Astrocyte (in vitro differentiated cells and primary cell): ENCODE data around the gene UGT1A8.

ENCODE experiments used
- EZH2 ChIP-seq: IDR thresholded peaks from 2 replicates; pipeline ENCODE4 v1.6.1; 2012; ENCODE audit warnings: mild to moderate bottlenecking, low read length, inconsistent platforms; ENCODE audit not compliant: insufficient read depth
- TF ChIP-seq, protein P1 (sequence below): IDR thresholded peaks from 2 replicates; pipeline ENCODE4 v1.5.1; 2011; ENCODE audit warnings: low read depth, mild to moderate bottlenecking, inconsistent platforms, low read length, moderate library complexity; ENCODE audit not compliant: insufficient read depth

GRCh38 chr2:233655043-233655442 is 37.6 kb downstream of the UGT1A8 start:
- TF ChIP-seq EZH2, result no peak
- TF ChIP-seq, protein P1, sequence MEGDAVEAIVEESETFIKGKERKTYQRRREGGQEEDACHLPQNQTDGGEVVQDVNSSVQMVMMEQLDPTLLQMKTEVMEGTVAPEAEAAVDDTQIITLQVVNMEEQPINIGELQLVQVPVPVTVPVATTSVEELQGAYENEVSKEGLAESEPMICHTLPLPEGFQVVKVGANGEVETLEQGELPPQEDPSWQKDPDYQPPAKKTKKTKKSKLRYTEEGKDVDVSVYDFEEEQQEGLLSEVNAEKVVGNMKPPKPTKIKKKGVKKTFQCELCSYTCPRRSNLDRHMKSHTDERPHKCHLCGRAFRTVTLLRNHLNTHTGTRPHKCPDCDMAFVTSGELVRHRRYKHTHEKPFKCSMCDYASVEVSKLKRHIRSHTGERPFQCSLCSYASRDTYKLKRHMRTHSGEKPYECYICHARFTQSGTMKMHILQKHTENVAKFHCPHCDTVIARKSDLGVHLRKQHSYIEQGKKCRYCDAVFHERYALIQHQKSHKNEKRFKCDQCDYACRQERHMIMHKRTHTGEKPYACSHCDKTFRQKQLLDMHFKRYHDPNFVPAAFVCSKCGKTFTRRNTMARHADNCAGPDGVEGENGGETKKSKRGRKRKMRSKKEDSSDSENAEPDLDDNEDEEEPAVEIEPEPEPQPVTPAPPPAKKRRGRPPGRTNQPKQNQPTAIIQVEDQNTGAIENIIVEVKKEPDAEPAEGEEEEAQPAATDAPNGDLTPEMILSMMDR, result no peak
